B cell (primary cell): Measurements from ENCODE around the gene SLIT3. TPM values are rescaled to one million over a fixed set of nuclear protein-coding genes. Genes with fewer than 3 reads are reported as not detected.

Experiments
- ATAC-seq: fragments of 200-7000 bp; cut with Tn5 transposase; one replicate; pipeline ENCODE4 v1.10.0; 2021; ENCODE audit warnings: low read depth, mild to moderate bottlenecking, moderate number of reproducible peaks, moderate library complexity
- CTCF ChIA-PET: fragments of 350-600 bp; sonication (Branson Sonifier 250); formaldehyde crosslinking; loops from one replicate; lab custom pipeline; 2021; ENCODE audit warnings: antibody characterized with exemption, inconsistent platforms; lab: Charles Lee
- POLR2A ChIA-PET: fragments of 350-600 bp; sonication (Branson Sonifier 250); formaldehyde crosslinking; loops from one replicate; lab custom pipeline; 2021; ENCODE audit warnings: antibody characterized with exemption; lab: Charles Lee
- DNase-seq: peaks from one replicate; pipeline ENCODE4 v3.0.0; 2013
- H2AFZ ChIP-seq: 2 replicates; pipeline ENCODE4 v1.6.1; 2012; ENCODE audit warnings: mild to moderate bottlenecking, low read depth, low read length; ENCODE audit not compliant: insufficient read depth, poor library complexity, severe bottlenecking
- H3K27ac ChIP-seq, 2 donors: 1 replicate in 1 of 2; 2 replicates in 1 of 2; pipeline ENCODE4 v1.5.1; 2012 to 2013; ENCODE audit warnings: low read length in 2 of 2, mild to moderate bottlenecking in 2 of 2, moderate library complexity in 1 of 2
- H3K27me3 ChIP-seq, 4 experiments: fragments of 200-600 bp in 1 of 4; sonication (generic) in 1 of 4; replicated peaks in 1 of 4; 1 replicate in 2 of 4; 2 replicates in 2 of 4; pipeline versions ENCODE4 v1.6.1 to v1.7.0; 2013 to 2016; ENCODE audit warnings: low read length in 3 of 4, mild to moderate bottlenecking in 2 of 4, mixed read lengths in 1 of 4, moderate library complexity in 1 of 4; ENCODE audit not compliant: insufficient read depth in 4 of 4, control insufficient read depth in 3 of 4; ENCODE audit errors: control extremely low read depth in 1 of 4
- H3K36me3 ChIP-seq, 2 experiments: replicated peaks in 1 of 2; 1 replicate in 1 of 2; 2 replicates in 1 of 2; pipeline versions ENCODE4 v1.6.1 to v1.7.1; 2013; ENCODE audit warnings: low read length in 1 of 2; ENCODE audit not compliant: insufficient read depth in 2 of 2, control insufficient read depth in 1 of 2; ENCODE audit errors: control extremely low read depth in 1 of 2, extremely low read depth in 1 of 2
- H3K4me1 ChIP-seq, 2 donors: fragments of 200-600 bp in 1 of 2; sonication (generic) in 1 of 2; 1 replicate in 1 of 2; 2 replicates in 1 of 2; pipeline versions ENCODE4 v1.5.1 to v1.6.1; 2013 to 2017; ENCODE audit warnings: low read length in 2 of 2; ENCODE audit not compliant: control insufficient read depth in 2 of 2, insufficient read depth in 2 of 2
- H3K4me2 ChIP-seq: replicated peaks from 2 replicates; pipeline ENCODE3; 2012; ENCODE audit warnings: mild to moderate bottlenecking, low read depth, low read length; ENCODE audit not compliant: poor library complexity, severe bottlenecking
- H3K4me3 ChIP-seq, 5 experiments: fragments of 200-600 bp in 1 of 5; sonication (generic) in 1 of 5; 1 replicate in 3 of 5; 2 replicates in 2 of 5; pipeline versions ENCODE4 v1.5.1 to v1.7.0; 2011 to 2016; ENCODE audit warnings: low read length in 4 of 5, mild to moderate bottlenecking in 4 of 5, low read depth in 2 of 5, control low read depth in 1 of 5, moderate library complexity in 1 of 5; ENCODE audit not compliant: insufficient read depth in 1 of 5; ENCODE audit errors: control extremely low read depth in 1 of 5, extremely low read depth in 1 of 5
- H3K79me2 ChIP-seq: fragments of 200-600 bp; sonication (generic); one replicate; pipeline ENCODE4 v1.6.0; 2016; ENCODE audit warnings: low read length; ENCODE audit not compliant: control insufficient read depth, insufficient read depth
- H3K9ac ChIP-seq: fragments of 200-600 bp; sonication (generic); 2 replicates; pipeline ENCODE4 v1.6.1; 2017; ENCODE audit warnings: mild to moderate bottlenecking, low read length, moderate library complexity
- H3K9me3 ChIP-seq, 3 donors: one replicate each; pipeline versions ENCODE4 v1.6.1 to v1.7.1; 2013; ENCODE audit warnings: low read length in 2 of 3; ENCODE audit not compliant: control insufficient read depth in 2 of 3, insufficient read depth in 1 of 3; ENCODE audit errors: control extremely low read depth in 1 of 3
- H4K20me1 ChIP-seq: 2 replicates; pipeline ENCODE4 v1.6.0; 2012; ENCODE audit warnings: mild to moderate bottlenecking, low read length; ENCODE audit not compliant: insufficient read depth, control insufficient read depth, poor library complexity, severe bottlenecking
- H3K27ac Mint-ChIP-seq: one replicate; pipeline ENCODE4 v1.8.0; 2021; ENCODE audit warnings: mixed read lengths
- H3K27me3 Mint-ChIP-seq: one replicate; pipeline ENCODE4 v1.8.0; 2021; ENCODE audit warnings: mixed read lengths
- H3K4me1 Mint-ChIP-seq: one replicate; pipeline ENCODE4 v1.8.0; 2021; ENCODE audit warnings: mixed read lengths
- H3K4me3 Mint-ChIP-seq: one replicate; pipeline ENCODE4 v1.8.0; 2021; ENCODE audit warnings: mixed read lengths
- H3K9me3 Mint-ChIP-seq: one replicate; pipeline ENCODE4 v1.8.0; 2022; ENCODE audit warnings: mixed read lengths; ENCODE audit not compliant: insufficient read depth
- CTCF ChIP-seq: fragments of 200-600 bp; IDR thresholded peaks from one replicate; pipeline ENCODE4 v1.8.0; 2022; ENCODE audit warnings: antibody characterized with exemption, mild to moderate bottlenecking
- EZH2 ChIP-seq: IDR thresholded peaks from 2 replicates; pipeline ENCODE4 v1.6.1; 2012; ENCODE audit warnings: borderline replicate concordance, low read depth, mild to moderate bottlenecking, moderate library complexity, low read length; ENCODE audit not compliant: insufficient read depth, poor library complexity, severe bottlenecking
- WGBS: methylation state at CpG from one replicate; pipeline ENCODE4 v1.1.5; 2013; ENCODE audit warnings: missing lambda C conversion rate; ENCODE audit not compliant: insufficient coverage; 5-methylcytosine and 5-hydroxymethylcytosine counted together
- intact Hi-C: fragments of 100-400 bp; cut with micrococcal nuclease; formaldehyde crosslinking; loops from one replicate; pipeline ENCODE4 v1.10.0; 2022
- polyA plus RNA-seq: library from polyadenylated mRNA; depleted of rRNA; stranded (reverse); fragments of >200 nt; gene quantifications from 2 replicates; pipeline ENCODE4 v1.2.3, GENCODE V29; 2012
- total RNA-seq, 2 donors: library from RNA; stranded (reverse); fragments of 120-200 nt in 1 of 2; gene quantifications; 1 replicate in 1 of 2; 2 replicates in 1 of 2; pipeline versions ENCODE4 v1.2.3 to v1.2.4, GENCODE V29; 2013 to 2022

The SLIT3 gene
- total and polyA plus RNA-seq, 2 donors (not counting 1 experiment from before 2014, with no cell fraction given), result not detected

GRCh38 chr5:169175733-169176132 is 125.2 kb downstream of the SLIT3 start:
- H3K4me2 ChIP-seq, result no peak overlapping the region
- no peak overlapping the region for H2AFZ ChIP-seq
- H3K79me2 ChIP-seq, result no peaks in the 10 kb centered on the region
- no peaks in the 10 kb centered on the region for H4K20me1 ChIP-seq
- H3K4me3 Mint-ChIP-seq, result no peak overlapping the region
- no peak for TF ChIP-seq CTCF
- no peak for TF ChIP-seq EZH2
- no peaks in the 10 kb centered on the region for H3K4me1 ChIP-seq
- H3K9me3 ChIP-seq, result no peaks in the 10 kb centered on the region
- H3K27me3 ChIP-seq, result no peaks in the 10 kb centered on the region
- H3K9me3 Mint-ChIP-seq, result no peaks in the 10 kb centered on the region
- no peak overlapping the region for H3K27ac ChIP-seq
- 83% methylated on average over 3 of the region's 3 CpGs for WGBS
- no peaks in the 10 kb centered on the region for H3K36me3 ChIP-seq
- no peaks in the 10 kb centered on the region for H3K4me1 Mint-ChIP-seq
- no peak overlapping the region for H3K27ac Mint-ChIP-seq
- intact Hi-C loops, result no loop called here
- H3K27me3 Mint-ChIP-seq, result no peaks in the 10 kb centered on the region
- ChIA-PET POLR2A (no interaction called here), CTCF (no interaction called here)
- no peak for DNase-seq
- H3K9ac ChIP-seq, result no peak overlapping the region
- H3K4me3 ChIP-seq, result no peak overlapping the region
- no peak for ATAC-seq

- intact Hi-C loops, result no loop called here
- WGBS, result no CpG with 5 or more reads among the region's 1 CpG
- no peak overlapping the region for H3K4me2 ChIP-seq
Observed at GRCh38 chr5:169174923-169175322, 126.0 kb downstream of the SLIT3 start.

More at GRCh38 chr5:169174923-169175322, 126.0 kb downstream of the SLIT3 start:
- no peaks in the 10 kb centered on the region for H3K4me1 Mint-ChIP-seq
- H3K79me2 ChIP-seq, result no peaks in the 10 kb centered on the region
- H3K27ac Mint-ChIP-seq, result no peak overlapping the region
- H3K4me3 Mint-ChIP-seq, result no peak overlapping the region
- H3K27me3 Mint-ChIP-seq, result no peaks in the 10 kb centered on the region
- no peak overlapping the region for H3K27ac ChIP-seq
- no peaks in the 10 kb centered on the region for H3K27me3 ChIP-seq
- no peaks in the 10 kb centered on the region for H4K20me1 ChIP-seq
- no peak for ATAC-seq
- H3K9ac ChIP-seq, result no peak overlapping the region
- H3K9me3 Mint-ChIP-seq, result no peaks in the 10 kb centered on the region
- no peaks in the 10 kb centered on the region for H3K9me3 ChIP-seq
- H3K4me3 ChIP-seq, result no peak overlapping the region
- DNase-seq, result no peak
- ChIA-PET POLR2A (no interaction called here), CTCF (no interaction called here)
- no peak for TF ChIP-seq CTCF
- no peak for TF ChIP-seq EZH2
- H3K36me3 ChIP-seq, result no peaks in the 10 kb centered on the region
- no peaks in the 10 kb centered on the region for H3K4me1 ChIP-seq
- H2AFZ ChIP-seq, result no peak overlapping the region
